ENCODE measurements around the gene TTLL11.

- TF ChIP-seq, protein P1, sequence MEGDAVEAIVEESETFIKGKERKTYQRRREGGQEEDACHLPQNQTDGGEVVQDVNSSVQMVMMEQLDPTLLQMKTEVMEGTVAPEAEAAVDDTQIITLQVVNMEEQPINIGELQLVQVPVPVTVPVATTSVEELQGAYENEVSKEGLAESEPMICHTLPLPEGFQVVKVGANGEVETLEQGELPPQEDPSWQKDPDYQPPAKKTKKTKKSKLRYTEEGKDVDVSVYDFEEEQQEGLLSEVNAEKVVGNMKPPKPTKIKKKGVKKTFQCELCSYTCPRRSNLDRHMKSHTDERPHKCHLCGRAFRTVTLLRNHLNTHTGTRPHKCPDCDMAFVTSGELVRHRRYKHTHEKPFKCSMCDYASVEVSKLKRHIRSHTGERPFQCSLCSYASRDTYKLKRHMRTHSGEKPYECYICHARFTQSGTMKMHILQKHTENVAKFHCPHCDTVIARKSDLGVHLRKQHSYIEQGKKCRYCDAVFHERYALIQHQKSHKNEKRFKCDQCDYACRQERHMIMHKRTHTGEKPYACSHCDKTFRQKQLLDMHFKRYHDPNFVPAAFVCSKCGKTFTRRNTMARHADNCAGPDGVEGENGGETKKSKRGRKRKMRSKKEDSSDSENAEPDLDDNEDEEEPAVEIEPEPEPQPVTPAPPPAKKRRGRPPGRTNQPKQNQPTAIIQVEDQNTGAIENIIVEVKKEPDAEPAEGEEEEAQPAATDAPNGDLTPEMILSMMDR (IDR thresholded peaks at IDR 0.05) = no peak
- no peak for TF ChIP-seq POLR2A (IDR thresholded peaks at IDR 0.05)
These were observed 104.1 kb downstream of the TTLL11 start for GRCh38 chr9:121989010-121989409.

Measured in tibial nerve (tissue), 3 donors.